GM13976 (cell line): ENCODE measurements around the gene FFAR3.

Source experiments
- DNase-seq: peaks from one replicate; pipeline ENCODE4 v3.0.0; 2012; ENCODE audit warnings: low spot score
- CTCF ChIP-seq: IDR thresholded peaks from 2 replicates; pipeline ENCODE4 v1.5.1; 2012; ENCODE audit warnings: borderline replicate concordance, mild to moderate bottlenecking; ENCODE audit not compliant: insufficient read depth; ENCODE audit errors: extremely low read depth, missing control alignments, control extremely low read depth
- in situ Hi-C: fragments of 300-500 bp; cut with MboI; formaldehyde crosslinking; loops from one replicate; pipeline ENCODE4 v1.12.0; 2022; ENCODE audit warnings: low sequenced_read_pairs, mixed read lengths, inconsistent platforms; ENCODE audit not compliant: unreplicated experiment

Gene FFAR3

GRCh38 chr19:35357867-35358573, at the start of gene FFAR3:
FFAR3 (plus strand) TSS chr19:35358460; CDS start chr19:35358891, 431 bp downstream.
- TF ChIP-seq CTCF: no peak
- peak; percentile 5 for DNase-seq
- in situ Hi-C loops: loop anchor here (10.0 kb wide), 2 partner anchors 107 to 137 kb away; partner anchors contain the start of gene KRTDAP

GRCh38 chr19:35308910-35309309, 49.4 kb upstream of the FFAR3 start:
- no peak for DNase-seq
- no peak for TF ChIP-seq CTCF
- in situ Hi-C loops: no loop called here

- no peak for TF ChIP-seq CTCF
- in situ Hi-C loops: no loop called here
- DNase-seq: peak; percentile 17
These were observed 48.6 kb upstream of the FFAR3 start for GRCh38 chr19:35309481-35310279.

GRCh38 chr19:35310331-35310730, 47.9 kb upstream of the FFAR3 start:
- no peak for DNase-seq
- in situ Hi-C loops: no loop called here
- TF ChIP-seq CTCF: no peak

- in situ Hi-C loops: no loop called here
- no peak for TF ChIP-seq CTCF
- no peak for DNase-seq
These were observed 47.3 kb upstream of the FFAR3 start for GRCh38 chr19:35310811-35311465.

GRCh38 chr19:35311901-35312665, 46.2 kb upstream of the FFAR3 start:
- DNase-seq: no peak
- in situ Hi-C loops: no loop called here
- TF ChIP-seq CTCF: no peak
